B cell (primary cell): Measurements from ENCODE around the gene AIRE. TPM values are rescaled to one million over a fixed set of nuclear protein-coding genes. Genes with fewer than 3 reads are reported as not detected.

Source experiments
- ATAC-seq: fragments of 200-7000 bp; cut with Tn5 transposase; one replicate; pipeline ENCODE4 v1.10.0; 2021; ENCODE audit warnings: low read depth, mild to moderate bottlenecking, moderate number of reproducible peaks, moderate library complexity
- CTCF ChIA-PET: fragments of 350-600 bp; sonication (Branson Sonifier 250); formaldehyde crosslinking; loops from one replicate; lab custom pipeline; 2021; ENCODE audit warnings: antibody characterized with exemption, inconsistent platforms; lab: Charles Lee
- POLR2A ChIA-PET: fragments of 350-600 bp; sonication (Branson Sonifier 250); formaldehyde crosslinking; loops from one replicate; lab custom pipeline; 2021; ENCODE audit warnings: antibody characterized with exemption; lab: Charles Lee
- DNase-seq: peaks from one replicate; pipeline ENCODE4 v3.0.0; 2013
- H2AFZ ChIP-seq: 2 replicates; pipeline ENCODE4 v1.6.1; 2012; ENCODE audit warnings: mild to moderate bottlenecking, low read depth, low read length; ENCODE audit not compliant: insufficient read depth, poor library complexity, severe bottlenecking
- H3K27ac ChIP-seq, 2 donors: 1 replicate in 1 of 2; 2 replicates in 1 of 2; pipeline ENCODE4 v1.5.1; 2012 to 2013; ENCODE audit warnings: low read length in 2 of 2, mild to moderate bottlenecking in 2 of 2, moderate library complexity in 1 of 2
- H3K27me3 ChIP-seq, 4 experiments: fragments of 200-600 bp in 1 of 4; sonication (generic) in 1 of 4; replicated peaks in 1 of 4; 1 replicate in 2 of 4; 2 replicates in 2 of 4; pipeline versions ENCODE4 v1.6.1 to v1.7.0; 2013 to 2016; ENCODE audit warnings: low read length in 3 of 4, mild to moderate bottlenecking in 2 of 4, mixed read lengths in 1 of 4, moderate library complexity in 1 of 4; ENCODE audit not compliant: insufficient read depth in 4 of 4, control insufficient read depth in 3 of 4; ENCODE audit errors: control extremely low read depth in 1 of 4
- H3K36me3 ChIP-seq, 2 experiments: replicated peaks in 1 of 2; 1 replicate in 1 of 2; 2 replicates in 1 of 2; pipeline versions ENCODE4 v1.6.1 to v1.7.1; 2013; ENCODE audit warnings: low read length in 1 of 2; ENCODE audit not compliant: insufficient read depth in 2 of 2, control insufficient read depth in 1 of 2; ENCODE audit errors: control extremely low read depth in 1 of 2, extremely low read depth in 1 of 2
- H3K4me1 ChIP-seq, 2 donors: fragments of 200-600 bp in 1 of 2; sonication (generic) in 1 of 2; 1 replicate in 1 of 2; 2 replicates in 1 of 2; pipeline versions ENCODE4 v1.5.1 to v1.6.1; 2013 to 2017; ENCODE audit warnings: low read length in 2 of 2; ENCODE audit not compliant: control insufficient read depth in 2 of 2, insufficient read depth in 2 of 2
- H3K4me2 ChIP-seq: replicated peaks from 2 replicates; pipeline ENCODE3; 2012; ENCODE audit warnings: mild to moderate bottlenecking, low read depth, low read length; ENCODE audit not compliant: poor library complexity, severe bottlenecking
- H3K4me3 ChIP-seq, 5 experiments: fragments of 200-600 bp in 1 of 5; sonication (generic) in 1 of 5; 1 replicate in 3 of 5; 2 replicates in 2 of 5; pipeline versions ENCODE4 v1.5.1 to v1.7.0; 2011 to 2016; ENCODE audit warnings: low read length in 4 of 5, mild to moderate bottlenecking in 4 of 5, low read depth in 2 of 5, control low read depth in 1 of 5, moderate library complexity in 1 of 5; ENCODE audit not compliant: insufficient read depth in 1 of 5; ENCODE audit errors: control extremely low read depth in 1 of 5, extremely low read depth in 1 of 5
- H3K79me2 ChIP-seq: fragments of 200-600 bp; sonication (generic); one replicate; pipeline ENCODE4 v1.6.0; 2016; ENCODE audit warnings: low read length; ENCODE audit not compliant: control insufficient read depth, insufficient read depth
- H3K9ac ChIP-seq: fragments of 200-600 bp; sonication (generic); 2 replicates; pipeline ENCODE4 v1.6.1; 2017; ENCODE audit warnings: mild to moderate bottlenecking, low read length, moderate library complexity
- H3K9me3 ChIP-seq, 3 donors: one replicate each; pipeline versions ENCODE4 v1.6.1 to v1.7.1; 2013; ENCODE audit warnings: low read length in 2 of 3; ENCODE audit not compliant: control insufficient read depth in 2 of 3, insufficient read depth in 1 of 3; ENCODE audit errors: control extremely low read depth in 1 of 3
- H4K20me1 ChIP-seq: 2 replicates; pipeline ENCODE4 v1.6.0; 2012; ENCODE audit warnings: mild to moderate bottlenecking, low read length; ENCODE audit not compliant: insufficient read depth, control insufficient read depth, poor library complexity, severe bottlenecking
- H3K27ac Mint-ChIP-seq: one replicate; pipeline ENCODE4 v1.8.0; 2021; ENCODE audit warnings: mixed read lengths
- H3K27me3 Mint-ChIP-seq: one replicate; pipeline ENCODE4 v1.8.0; 2021; ENCODE audit warnings: mixed read lengths
- H3K4me1 Mint-ChIP-seq: one replicate; pipeline ENCODE4 v1.8.0; 2021; ENCODE audit warnings: mixed read lengths
- H3K4me3 Mint-ChIP-seq: one replicate; pipeline ENCODE4 v1.8.0; 2021; ENCODE audit warnings: mixed read lengths
- H3K9me3 Mint-ChIP-seq: one replicate; pipeline ENCODE4 v1.8.0; 2022; ENCODE audit warnings: mixed read lengths; ENCODE audit not compliant: insufficient read depth
- EZH2 ChIP-seq: IDR thresholded peaks from 2 replicates; pipeline ENCODE4 v1.6.1; 2012; ENCODE audit warnings: borderline replicate concordance, low read depth, mild to moderate bottlenecking, moderate library complexity, low read length; ENCODE audit not compliant: insufficient read depth, poor library complexity, severe bottlenecking
- WGBS: methylation state at CpG from one replicate; pipeline ENCODE4 v1.1.5; 2013; ENCODE audit warnings: missing lambda C conversion rate; ENCODE audit not compliant: insufficient coverage; 5-methylcytosine and 5-hydroxymethylcytosine counted together
- intact Hi-C: fragments of 100-400 bp; cut with micrococcal nuclease; formaldehyde crosslinking; loops from one replicate; pipeline ENCODE4 v1.10.0; 2022
- polyA plus RNA-seq: library from polyadenylated mRNA; depleted of rRNA; stranded (reverse); fragments of >200 nt; gene quantifications from 2 replicates; pipeline ENCODE4 v1.2.3, GENCODE V29; 2012
- total RNA-seq, 2 donors: library from RNA; stranded (reverse); fragments of 120-200 nt in 1 of 2; gene quantifications; 1 replicate in 1 of 2; 2 replicates in 1 of 2; pipeline versions ENCODE4 v1.2.3 to v1.2.4, GENCODE V29; 2013 to 2022
- TF ChIP-seq, protein P1 (sequence below): fragments of 200-600 bp; IDR thresholded peaks from one replicate; pipeline ENCODE4 v1.8.0; 2022; ENCODE audit warnings: antibody characterized with exemption, mild to moderate bottlenecking

The AIRE gene
- total and polyA plus RNA-seq, 2 donors (not counting 1 experiment from before 2014, with no cell fraction given) = 0.37 TPM; not detected in 1

DNA sequence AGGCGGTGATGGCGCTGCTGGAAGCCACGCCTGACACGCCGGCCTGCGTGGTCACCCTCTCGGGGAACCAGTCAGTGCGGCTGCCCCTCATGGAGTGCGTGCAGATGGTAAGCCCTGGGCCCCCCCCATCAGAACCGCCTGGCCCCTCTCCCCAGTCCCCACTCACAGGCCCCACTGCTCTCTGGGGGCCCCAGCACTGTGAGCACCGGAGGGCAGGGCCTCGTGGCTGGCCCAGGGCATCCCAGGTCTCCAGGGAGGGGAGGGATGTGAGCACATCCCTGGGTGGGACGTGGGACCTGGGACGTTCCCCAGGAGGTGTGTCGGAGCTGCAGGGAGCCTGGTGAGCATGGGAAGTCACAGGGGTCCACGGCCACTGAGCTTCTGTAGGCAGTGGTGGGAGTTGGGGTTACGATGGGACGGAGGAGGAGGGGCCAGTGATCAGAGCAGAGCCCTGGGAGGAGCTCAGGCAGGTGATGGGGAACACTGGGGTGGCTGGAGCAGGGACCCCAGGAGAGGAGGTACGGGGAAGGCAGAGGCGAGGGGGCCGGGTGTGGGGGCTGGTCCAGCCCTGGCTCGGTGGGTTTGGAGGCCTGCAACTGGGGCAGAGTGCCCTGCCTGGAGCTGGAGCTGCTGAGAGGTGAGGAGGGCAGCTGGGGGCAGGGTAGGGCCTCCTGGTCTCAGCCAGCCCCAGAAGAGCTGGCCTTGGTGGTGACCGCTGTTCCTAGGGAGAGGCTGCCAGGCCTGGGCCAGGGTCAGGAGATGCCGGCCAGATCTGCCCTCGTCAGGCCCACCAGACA, 33.0 kb downstream of the AIRE start:
- H3K4me1 ChIP-seq = no peaks in the 10 kb centered on the region
- H3K9me3 Mint-ChIP-seq = no peaks in the 10 kb centered on the region
- no peak overlapping the region for H3K9ac ChIP-seq
- H3K4me3 Mint-ChIP-seq = no peak overlapping the region
- no peak overlapping the region for H3K4me3 ChIP-seq
- peaks cover 0 to 82% of the 10 kb centered on the region in 2 experiments for H3K36me3 ChIP-seq
- no peaks in the 10 kb centered on the region for H3K9me3 ChIP-seq
- H3K79me2 ChIP-seq = no peaks in the 10 kb centered on the region
- no peak for ATAC-seq
- no peak overlapping the region for H3K27ac Mint-ChIP-seq
- ChIA-PET POLR2A (no interaction called here), CTCF (no interaction called here)
- intact Hi-C loops = no loop called here
- DNase-seq = no peak
- TF ChIP-seq EZH2 = no peak
- TF ChIP-seq, protein P1, sequence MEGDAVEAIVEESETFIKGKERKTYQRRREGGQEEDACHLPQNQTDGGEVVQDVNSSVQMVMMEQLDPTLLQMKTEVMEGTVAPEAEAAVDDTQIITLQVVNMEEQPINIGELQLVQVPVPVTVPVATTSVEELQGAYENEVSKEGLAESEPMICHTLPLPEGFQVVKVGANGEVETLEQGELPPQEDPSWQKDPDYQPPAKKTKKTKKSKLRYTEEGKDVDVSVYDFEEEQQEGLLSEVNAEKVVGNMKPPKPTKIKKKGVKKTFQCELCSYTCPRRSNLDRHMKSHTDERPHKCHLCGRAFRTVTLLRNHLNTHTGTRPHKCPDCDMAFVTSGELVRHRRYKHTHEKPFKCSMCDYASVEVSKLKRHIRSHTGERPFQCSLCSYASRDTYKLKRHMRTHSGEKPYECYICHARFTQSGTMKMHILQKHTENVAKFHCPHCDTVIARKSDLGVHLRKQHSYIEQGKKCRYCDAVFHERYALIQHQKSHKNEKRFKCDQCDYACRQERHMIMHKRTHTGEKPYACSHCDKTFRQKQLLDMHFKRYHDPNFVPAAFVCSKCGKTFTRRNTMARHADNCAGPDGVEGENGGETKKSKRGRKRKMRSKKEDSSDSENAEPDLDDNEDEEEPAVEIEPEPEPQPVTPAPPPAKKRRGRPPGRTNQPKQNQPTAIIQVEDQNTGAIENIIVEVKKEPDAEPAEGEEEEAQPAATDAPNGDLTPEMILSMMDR = no peak
- no peak overlapping the region for H3K4me2 ChIP-seq
- H2AFZ ChIP-seq = no peak overlapping the region
- H3K27ac ChIP-seq = no peak overlapping the region
- H3K27me3 ChIP-seq = no peaks in the 10 kb centered on the region
- H3K27me3 Mint-ChIP-seq = no peaks in the 10 kb centered on the region
- WGBS = 96% methylated on average over 25 of the region's 25 CpGs
- H3K4me1 Mint-ChIP-seq = no peaks in the 10 kb centered on the region
- H4K20me1 ChIP-seq = peaks cover 65% of the 10 kb centered on the region

DNA sequence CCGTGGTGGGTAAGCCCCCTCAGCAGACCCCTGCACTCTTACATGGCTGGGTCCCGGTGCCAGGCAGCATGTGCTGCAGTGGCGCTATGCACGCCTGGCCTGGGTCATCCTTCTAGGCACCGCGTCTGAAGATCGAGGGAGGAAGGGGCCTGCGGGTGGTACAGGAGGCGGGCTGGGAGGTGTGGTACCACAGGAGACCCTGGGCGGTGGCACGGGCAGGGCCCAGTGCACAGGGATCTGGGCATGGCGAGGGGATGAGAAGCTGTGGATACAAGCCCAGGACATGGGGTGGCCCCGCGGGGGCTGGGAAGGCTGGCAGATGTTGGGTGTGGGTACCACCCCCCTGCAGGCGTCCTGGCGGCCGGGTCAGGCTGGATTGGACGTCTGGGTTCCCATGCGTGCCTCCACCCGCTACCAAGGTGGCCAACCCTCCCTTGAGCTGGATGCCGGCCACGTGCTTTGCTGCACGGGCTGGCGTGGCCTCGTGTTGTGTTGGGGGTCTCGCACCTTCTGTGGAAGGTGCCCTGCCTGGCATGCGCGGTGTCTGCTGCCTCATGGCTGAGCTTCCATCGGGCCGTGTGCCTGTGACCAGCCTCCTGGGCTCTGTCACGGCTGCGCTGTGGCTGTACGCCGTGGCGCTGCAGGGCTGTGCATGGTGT, 33.9 kb downstream of the AIRE start:
- H3K9me3 Mint-ChIP-seq = no peaks in the 10 kb centered on the region
- Histone ChIP-seq H2AFZ (no peak overlapping the region), H3K27ac (no peak overlapping the region), H3K36me3 (peaks cover 0 to 84% of the 10 kb centered on the region in 2 experiments), H4K20me1 (peaks cover 57% of the 10 kb centered on the region), H3K4me2 (no peak overlapping the region), H3K4me3 (no peak overlapping the region), H3K79me2 (no peaks in the 10 kb centered on the region), H3K9me3 (no peaks in the 10 kb centered on the region), H3K9ac (no peak overlapping the region), H3K27me3 (no peaks in the 10 kb centered on the region), H3K4me1 (no peaks in the 10 kb centered on the region)
- ChIA-PET CTCF (interaction anchor here (0.8 kb wide), 1 partner anchor 306 kb away, joined by 4 read pairs; no protein-coding TSS in a partner anchor), POLR2A (no interaction called here)
- H3K4me3 Mint-ChIP-seq = no peak overlapping the region
- intact Hi-C loops = no loop called here
- 95% methylated on average over 34 of the region's 35 CpGs for WGBS
- ATAC-seq (no peak), DNase-seq (no peak)
- H3K27ac Mint-ChIP-seq = no peak overlapping the region
- no peaks in the 10 kb centered on the region for H3K27me3 Mint-ChIP-seq
- no peaks in the 10 kb centered on the region for H3K4me1 Mint-ChIP-seq
- TF ChIP-seq, protein P1 = no peak
- no peak for TF ChIP-seq EZH2
